GM19452 (cell line): ENCODE results near the gene ASCL2.

Source experiments
- ATAC-seq: cut with Tn5 transposase; IDR thresholded peaks from one replicate; pipeline ENCODE4 v1.9.1; 2021; ENCODE audit not compliant: unreplicated experiment

Gene ASCL2

DNA sequence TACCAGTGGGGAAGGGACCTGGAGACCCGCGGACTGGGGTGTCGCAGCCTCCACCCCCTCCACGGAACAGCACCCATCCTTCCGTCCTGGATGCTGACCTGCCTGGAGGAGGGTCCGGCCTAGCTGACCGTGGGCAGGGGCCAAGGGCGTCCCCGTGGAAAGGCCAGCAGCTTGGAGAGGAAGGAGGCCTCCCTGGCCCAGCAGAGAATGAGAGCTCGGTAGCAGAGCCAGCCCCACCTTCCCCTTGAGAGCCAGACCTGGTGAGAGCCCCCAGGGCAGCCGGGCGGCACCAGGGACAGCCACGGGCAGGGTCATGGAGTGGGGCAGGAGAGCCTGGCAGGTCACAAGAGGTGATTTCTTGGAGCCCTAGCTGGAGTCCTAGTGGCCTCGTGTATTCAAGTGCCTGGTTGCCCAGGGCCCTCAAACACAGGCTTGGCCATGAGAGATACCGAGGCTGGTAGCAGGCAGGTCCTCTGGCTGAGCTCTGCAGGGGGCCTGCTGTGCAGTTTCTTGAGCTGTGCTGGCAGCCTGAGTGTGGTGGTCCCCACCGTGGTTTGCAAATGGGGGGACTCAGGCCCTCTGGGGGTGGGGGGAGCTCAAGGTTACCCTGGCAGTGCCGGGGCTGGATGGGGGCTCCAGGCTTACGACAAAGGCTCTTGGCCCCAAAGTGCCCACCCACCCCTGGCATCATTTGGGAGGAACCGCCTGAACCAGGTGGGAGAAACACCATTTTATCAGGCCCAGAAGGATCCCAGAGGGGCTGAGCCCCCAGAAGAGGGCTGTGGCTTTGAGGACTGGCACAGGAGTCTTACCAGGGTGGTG, 39.1 kb upstream of the ASCL2 start:
- ATAC-seq = no peak

DNA sequence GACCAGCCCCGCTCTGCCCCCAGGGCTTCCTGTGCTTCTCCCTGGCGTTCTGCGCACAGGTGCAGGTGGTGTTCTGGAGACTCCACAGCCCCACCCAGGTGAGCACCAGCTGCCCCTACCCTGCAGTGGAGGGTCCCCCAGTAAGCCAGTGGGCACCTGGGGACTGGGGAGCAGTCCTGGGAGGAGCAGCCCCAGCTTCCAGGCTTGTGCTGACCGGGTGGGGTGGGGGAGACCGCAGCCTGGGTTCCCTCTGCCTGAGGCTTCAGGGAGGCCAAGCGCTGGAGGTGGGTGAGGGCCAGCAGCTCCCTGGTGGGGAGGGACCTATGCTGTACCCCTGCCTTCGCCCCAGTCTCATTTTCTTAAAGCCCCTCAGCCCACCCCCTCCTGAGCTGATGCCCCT, 38.3 kb upstream of the ASCL2 start:
- ATAC-seq = no peak

DNA sequence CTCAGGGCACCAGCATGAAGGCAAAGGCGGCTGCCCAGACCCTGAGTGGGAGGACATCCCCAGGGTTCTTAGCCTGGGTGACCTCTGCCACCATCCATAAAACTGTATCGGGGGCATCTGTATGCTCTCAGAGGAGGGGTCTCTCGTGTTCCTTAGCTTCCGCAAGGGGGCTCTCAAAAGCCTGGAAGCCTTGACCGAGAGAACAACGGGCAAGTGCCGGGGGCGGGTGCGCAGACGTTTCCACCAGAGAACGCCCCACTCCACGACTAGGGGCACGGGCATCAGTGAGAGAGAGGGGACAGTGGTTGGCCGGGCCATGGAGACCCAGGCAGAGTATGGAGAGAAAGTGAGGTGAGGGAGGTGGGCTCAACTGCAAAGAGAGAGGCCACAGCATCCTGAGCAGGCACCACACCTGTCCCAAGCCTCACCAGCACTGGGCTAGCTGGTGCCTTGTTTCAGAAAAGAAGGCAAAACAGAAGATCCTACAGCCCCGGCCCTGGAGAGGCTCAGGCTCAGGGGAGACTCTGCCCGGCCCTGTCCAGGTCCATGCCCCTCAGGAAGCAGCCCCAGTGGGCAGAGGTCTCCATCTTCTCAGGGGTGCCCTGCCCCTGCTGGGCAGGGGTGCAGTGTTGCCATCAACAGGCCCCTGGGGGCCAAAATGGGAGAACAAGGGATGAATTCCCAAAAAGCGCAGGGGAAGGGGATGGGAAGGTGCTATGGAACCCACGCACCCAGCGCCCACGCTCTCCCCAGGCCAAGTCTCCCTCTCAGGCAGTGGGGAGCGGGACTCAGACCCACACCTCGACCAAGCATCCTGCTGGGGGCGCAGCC, 37.3 kb upstream of the ASCL2 start:
- ATAC-seq = no peak

DNA sequence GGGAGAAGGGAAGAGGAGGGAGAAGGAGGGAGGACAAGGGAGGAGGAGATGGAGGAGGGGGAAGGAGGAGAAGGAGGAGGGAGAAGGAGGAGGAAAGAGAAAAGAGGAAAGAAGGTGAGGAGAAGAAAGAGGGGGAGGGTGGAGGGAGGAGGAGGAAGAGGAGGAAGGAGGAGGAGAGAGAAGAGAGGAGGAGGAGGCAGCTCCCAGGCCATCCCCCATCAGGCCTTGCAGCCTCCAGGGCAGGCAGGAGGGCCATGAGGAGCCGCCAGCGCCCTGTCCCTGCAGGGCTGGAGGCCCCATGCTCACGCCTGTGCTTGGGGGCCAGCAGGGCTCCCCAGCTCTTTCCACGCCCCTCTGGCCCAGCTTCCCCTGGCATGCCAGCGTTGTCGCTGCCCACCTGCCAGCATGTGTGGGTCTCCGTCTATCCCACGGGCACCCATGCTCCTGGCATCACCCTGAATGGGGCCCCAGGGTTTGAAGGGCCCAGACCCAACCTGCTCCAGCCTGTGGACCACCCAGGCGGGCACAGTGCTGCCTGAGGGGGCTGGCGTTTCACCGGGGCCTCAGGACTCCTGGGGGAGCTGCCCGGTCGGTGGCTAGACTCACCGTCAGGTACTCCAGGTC, 36.6 kb upstream of the ASCL2 start:
- ATAC-seq = no peak

DNA sequence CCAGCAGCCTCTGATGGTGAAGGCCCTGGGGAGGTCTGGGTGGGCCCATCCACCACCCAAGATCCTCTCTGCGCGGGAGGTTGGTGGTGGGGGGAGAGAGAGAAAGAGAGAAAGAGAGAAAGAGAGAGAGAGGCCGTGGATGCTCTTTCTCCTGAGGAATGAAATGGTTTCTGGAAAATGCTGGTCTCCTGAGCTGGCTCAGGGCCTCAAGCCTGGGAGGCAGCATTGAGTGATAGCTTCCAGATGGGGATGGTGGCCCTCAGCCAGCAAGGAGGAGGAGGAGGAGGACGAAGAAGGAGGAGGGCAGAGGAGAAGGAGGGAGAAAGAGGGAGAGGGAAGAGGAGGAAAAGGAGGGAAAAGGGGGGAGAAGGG, 36.0 kb upstream of the ASCL2 start:
- no peak for ATAC-seq

DNA sequence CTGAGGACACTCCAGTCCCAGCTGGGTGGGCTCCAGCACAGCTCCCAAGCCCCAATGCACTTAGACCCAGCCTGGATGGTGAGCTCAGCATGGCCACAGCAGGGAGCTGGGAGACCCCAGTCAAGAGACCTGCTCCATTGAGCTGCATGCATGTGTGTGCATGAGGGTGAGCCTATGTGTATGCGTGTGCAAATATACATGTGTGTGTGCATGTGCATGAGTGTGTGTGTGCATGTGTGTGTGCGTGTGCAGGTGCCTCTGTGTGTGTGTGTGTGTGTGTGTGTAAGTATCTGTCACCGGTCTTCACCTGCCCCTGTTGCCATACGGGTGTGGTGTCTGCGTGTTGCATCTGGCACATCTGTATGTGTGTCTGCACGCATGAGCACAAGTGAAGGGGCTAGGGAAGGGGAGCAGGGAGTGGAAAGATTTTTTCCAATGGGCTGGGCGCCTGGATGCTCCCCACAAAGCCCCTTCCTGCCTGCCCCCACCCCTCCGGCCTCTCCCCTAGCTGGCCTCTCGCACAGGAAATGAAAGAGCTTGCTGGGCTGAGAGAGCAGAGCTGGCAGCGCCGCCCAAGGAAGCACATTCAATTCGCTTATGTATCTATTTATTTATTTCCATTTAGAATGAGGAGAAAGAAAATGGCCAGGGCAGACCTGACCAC, 35.5 kb upstream of the ASCL2 start:
- ATAC-seq = no peak

DNA sequence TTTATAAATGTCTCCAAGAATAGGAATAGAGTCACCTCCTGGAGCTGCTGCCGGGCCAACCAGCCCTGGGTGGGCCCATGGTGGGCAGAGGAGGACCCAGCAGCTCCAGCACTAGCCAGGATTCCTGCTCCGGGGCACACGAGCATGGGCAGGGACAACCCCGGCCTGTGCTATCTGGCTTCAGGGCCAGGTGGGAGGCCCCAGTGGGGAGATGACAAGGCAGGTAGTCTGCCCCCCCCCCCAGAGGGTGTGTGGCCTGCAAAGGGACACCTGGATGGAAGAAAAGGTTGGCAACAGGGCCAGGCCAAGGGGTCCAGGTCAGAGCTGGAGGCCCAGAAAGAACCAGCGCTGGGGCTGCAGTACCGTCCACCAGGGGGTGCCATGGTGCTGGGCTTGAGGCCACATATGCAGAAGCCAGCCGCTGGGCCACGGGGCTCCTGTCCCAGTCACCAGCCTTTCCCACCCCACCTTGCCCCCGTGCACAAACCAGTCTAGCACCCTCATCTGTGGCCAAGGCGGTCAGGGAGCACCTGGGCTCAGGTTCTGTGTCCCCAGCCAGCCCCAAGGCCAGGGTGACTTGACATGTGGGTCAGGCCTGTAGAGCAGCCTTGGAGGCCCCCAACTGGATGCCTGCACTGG, 34.9 kb upstream of the ASCL2 start:
- ATAC-seq = no peak

DNA sequence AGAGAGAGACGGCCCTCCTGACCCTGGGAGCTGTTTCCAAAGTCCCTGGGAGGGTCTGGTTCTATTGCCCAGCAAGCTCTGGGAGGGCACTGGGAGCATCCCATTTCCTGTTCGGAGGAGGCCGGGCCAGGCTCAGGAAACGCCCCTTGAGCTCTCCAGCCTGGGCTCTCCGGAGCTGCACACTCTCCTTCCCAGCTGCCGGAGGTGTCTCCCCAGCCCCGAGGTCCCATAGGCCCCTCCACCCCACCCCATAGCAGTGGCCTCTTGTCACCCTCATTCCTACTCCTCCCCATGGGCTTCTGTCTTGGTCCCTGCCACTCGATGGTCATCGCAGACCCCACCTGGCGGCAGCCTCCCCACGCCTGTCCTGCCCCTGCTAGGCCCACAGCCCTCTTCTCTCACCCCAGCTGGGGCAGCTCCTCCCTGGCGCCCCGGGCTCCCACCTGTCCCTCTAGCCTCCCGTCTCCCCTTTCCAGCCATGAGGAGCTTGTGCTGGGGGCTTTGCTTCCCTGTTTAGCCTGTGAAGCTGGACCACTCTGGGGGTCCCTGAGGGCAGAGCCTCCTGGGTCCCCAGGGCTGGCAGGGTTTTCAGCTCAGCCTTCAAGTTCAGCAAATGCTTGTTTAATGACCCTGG, 34.2 kb upstream of the ASCL2 start:
- no peak for ATAC-seq

DNA sequence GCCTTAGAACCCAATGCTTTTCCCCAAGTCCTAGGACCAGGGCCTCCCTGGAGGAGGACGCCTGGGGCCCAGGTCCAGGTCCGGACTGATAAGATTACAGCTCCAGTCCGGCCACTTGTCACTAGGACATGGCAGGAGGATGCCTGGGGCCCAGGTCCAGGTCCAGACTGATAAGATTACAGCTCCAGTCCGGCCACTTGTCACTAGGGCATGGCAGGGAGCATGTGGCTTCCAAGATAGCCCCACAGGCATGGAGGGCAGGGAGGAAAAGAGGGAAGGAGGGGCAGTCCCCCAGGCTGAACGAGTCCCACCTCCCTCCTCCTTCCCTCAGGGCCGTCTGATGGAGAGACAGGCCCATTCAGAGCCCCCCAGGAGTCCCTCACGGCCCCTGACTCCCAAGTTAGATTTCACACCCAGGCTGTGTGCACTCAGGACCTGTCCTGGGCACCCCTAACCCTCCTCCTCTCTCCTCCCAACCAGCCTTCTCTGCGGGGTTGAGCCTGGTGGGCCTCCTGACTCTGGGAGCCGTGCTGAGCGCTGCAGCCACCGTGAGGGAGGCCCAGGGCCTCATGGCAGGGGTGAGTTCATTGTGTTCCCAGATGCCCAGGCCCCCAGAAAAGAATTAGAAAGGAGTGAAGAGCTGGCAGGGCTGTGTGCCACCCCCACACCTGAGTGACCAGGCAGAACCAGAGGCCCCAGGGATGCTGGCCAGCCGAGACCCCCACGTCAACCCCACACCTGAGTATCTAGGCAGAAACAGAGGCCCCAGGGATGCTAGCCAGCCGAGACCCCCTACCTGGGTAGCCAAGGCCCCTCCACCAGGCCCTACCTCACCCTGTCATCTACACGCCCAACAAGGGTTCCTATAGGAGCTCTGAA, 33.5 kb upstream of the ASCL2 start:
- no peak for ATAC-seq

DNA sequence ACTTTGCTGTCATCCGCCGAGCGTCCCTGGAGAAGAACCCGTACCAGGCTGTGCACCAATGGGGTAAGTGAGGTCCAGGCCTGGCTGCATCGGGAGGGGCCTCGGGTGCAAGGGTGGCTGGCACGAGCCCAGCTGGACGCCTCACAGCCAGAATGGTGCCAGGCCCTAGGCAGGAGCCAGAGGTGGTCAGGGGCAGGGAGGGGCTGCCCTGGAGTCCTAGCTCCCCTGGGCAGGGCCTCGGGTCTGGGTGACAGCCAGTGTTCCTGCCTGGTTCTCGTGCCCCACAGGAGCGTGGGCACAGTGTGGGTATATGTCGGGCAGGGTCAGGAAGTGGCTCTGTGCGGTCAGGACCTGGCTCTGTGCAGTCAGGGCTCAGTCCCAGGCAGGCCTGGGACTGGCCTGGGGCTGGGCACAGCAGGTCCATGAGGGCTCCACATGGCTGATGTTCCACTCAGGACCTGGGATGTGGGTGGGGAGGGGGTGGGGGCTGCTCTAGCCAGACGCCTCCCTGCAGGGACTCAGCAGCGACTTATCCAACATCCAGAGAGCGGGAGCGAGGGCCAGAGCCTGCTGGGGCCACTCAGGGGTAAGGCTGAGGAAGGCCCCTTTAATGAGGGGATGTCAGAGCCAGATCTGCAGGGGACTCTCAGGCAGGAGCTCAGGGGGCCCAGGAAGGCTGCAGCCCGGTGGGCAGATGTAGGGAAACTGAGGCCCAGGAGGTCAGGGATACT, 32.7 kb upstream of the ASCL2 start:
- ATAC-seq = no peak

DNA sequence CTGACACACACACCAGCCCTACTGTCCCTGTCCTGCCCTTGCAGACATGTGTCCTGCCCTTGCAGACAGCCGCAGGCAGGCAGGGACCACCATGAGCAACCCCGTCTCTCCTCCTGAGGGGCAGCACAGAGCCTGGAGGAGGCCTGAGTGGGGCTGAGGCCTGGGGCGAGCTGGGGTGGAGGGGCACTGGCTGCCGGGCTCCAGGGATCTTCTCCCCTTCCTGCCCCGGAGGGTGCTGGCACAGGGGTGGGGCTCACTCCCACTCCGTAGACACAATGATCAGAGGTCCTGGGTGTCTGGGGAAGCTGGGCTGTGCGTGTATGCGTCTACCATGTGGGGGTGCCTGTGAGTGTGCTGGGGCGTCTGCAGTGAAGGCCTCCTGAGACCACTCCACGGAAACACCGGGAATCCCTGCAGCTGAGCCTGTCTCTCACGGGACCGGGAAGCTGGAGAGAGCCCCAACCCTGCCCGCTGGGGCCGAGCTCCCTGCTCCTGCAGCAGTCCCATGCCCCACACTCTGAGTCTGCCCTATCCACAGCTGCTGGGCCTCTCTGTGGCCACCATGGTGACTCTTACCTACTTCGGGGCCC, 32.0 kb upstream of the ASCL2 start:
- no peak for ATAC-seq

DNA sequence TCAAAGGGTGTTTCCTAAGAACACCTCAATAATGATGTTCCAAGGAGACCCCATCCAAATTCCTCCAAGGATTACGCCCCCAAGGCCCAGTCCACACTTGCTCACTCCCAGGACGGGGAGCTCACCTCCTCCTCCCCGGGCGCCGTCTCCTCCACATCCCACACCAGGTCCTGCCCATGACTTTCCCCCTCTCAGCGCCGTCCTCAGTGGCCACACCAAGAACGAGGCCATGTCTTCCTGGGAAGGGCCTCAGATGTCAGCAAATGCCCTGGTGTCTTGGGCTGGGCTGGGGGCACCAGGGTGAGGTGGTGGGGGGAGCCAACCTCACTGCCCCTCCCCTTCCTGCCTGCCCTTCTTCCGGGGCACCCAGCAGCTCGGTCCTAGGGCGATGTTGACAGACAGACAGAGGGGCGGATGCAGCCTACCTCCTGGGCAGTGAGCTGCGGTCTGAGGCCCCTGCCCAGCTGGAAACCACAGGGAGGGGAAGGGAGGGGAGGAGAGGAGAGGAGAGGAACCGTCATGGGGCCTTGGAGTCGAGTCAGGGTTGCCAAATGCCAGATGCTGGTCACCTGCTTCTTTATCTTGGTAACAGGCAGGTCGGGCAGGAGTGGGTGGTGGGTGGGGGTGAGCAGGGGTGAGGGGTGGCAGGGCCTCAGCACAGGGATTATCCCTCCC, 31.4 kb upstream of the ASCL2 start, which contains the start of the genes C11orf21 and TSPAN32:
Gene C11orf21, minus strand, starts transcription at position 288 of the 675 bp plus-strand sequence. Its CDS starts 110 bp downstream, at position 178.
Gene TSPAN32, plus strand, starts transcription at position 383 of the 675 bp plus-strand sequence. Its CDS starts 137 bp downstream, at position 520.
- ATAC-seq = no peak

DNA sequence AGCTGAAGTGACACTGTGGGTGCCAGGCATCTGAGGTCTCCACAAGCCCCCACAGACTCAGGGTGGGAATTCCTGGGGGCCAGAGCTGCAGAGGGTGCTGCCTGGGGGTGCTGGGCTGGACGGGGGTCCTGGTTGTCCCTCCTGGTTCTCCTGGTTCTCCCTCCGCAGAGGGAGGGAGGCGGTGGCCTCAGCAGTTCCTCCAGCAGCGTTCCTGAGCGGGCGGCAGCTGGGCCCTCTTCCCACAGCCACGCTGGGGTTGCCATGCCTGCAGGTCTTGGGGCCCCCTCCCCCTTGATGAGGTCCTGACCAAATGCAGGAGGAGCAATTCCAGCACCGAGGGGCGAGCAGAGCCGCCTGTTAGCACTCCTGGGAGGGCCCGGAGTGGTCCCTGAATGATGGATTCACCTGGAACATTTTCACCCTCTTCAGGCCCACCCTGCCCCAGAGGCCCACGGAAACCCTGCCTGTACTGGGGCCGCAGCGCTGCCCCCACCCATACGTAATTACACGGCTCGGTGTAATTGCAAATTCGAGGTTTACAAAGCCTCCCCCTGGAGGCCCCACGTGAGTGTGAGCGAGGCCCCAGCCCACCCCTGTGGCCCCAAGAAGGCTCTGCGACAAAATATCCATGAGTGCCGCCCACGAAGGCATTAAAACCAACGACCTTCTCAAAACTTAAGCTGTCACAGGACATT, 30.7 kb upstream of the ASCL2 start:
- ATAC-seq = no peak

DNA sequence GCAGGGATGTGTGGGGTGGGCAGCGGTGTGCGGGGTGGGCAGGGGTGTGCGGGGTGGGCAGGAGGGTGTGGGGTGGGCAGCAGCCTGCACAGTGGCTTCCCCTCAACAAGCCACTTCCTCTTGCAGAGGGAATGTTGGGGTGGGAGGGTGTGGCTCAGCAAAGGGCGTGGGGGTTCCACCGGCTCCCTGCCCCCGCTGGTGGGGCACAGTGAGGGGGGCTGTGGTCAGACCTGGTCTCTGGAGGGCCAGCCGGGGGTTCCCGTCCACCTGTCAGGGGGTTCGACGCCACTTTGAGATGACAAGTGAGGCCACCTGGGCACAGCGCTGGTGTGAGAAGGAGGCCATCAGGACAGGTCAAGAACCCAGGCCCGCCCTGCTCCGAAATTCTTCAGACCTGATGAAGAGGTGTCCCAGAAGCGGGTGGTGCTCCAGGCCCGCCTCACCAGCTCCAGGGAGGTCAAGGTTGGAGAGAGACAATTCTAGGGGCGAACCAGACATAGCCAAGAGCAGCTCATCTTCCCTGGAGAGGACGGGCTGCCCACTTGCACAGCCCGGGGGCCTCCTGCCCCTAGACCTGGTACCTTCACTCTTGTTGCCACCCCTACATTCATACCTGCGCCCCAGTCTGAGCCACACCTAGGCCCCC, 30.0 kb upstream of the ASCL2 start:
- ATAC-seq = no peak

DNA sequence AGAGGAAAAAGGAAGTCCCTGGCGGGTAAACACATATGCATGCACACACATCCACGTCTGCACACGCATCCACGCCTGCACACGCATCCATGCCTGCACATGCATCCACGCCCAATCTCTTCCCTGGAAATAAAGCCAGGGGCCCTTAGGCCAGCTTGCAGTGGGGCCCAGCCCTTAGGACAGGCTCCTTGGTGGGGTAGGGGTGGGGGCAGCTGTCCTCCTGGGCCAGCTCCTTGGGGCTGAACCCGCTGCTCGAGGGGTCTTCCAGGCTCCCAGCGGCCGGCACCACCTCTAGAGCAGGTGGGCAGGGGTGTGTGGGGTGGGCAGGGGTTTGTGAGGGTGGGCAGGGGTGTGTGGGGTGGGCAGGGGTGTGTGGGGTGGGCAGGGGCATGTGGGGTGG, 29.4 kb upstream of the ASCL2 start:
- no peak for ATAC-seq
